DMS53 (cell line): ENCODE measurements around the gene CNOT3.
"Not testable (repeated sequence)": the region's sequence is repeated elsewhere in the genome, so short reads cannot be mapped to it uniquely, and the experiment has no call there.

Experiments
- DNase-seq: peaks from one replicate; lab custom pipeline; 2025; lab: John Stamatoyannopoulos, UW

The CNOT3 gene

GRCh38 chr19:54169149-54169740 lies 31.7 kb downstream of the CNOT3 start:
- no peak for DNase-seq

- not testable (repeated sequence) for DNase-seq
These were observed 34.3 kb downstream of the CNOT3 start for GRCh38 chr19:54171736-54172431.

GRCh38 chr19:54172471-54173358 lies 35.2 kb downstream of the CNOT3 start, which contains the start of gene TMC4:
Gene TMC4, minus strand, starts transcription at chr19:54173160. Its CDS starts 43 bp downstream, at chr19:54173117.
- DNase-seq = peak; percentile 97

GRCh38 chr19:54173359-54173699 lies 35.8 kb downstream of the CNOT3 start:
- DNase-seq = no peak

GRCh38 chr19:54173951-54174834 lies 36.6 kb downstream of the CNOT3 start:
- no peak for DNase-seq

GRCh38 chr19:54178581-54179261 lies 41.2 kb downstream of the CNOT3 start:
- peak; percentile 50 for DNase-seq

GRCh38 chr19:54179262-54179852 lies 41.8 kb downstream of the CNOT3 start:
- DNase-seq = no peak

- peak; percentile 67 for DNase-seq
These were observed 42.4 kb downstream of the CNOT3 start for GRCh38 chr19:54179921-54180461.

GRCh38 chr19:54180691-54181091 lies 43.1 kb downstream of the CNOT3 start:
- DNase-seq = no peak

GRCh38 chr19:54181894-54182293 lies 44.3 kb downstream of the CNOT3 start:
- not testable (repeated sequence) for DNase-seq

GRCh38 chr19:54183431-54183830 lies 45.9 kb downstream of the CNOT3 start:
- no peak for DNase-seq

- no peak for DNase-seq
These were observed 48.8 kb downstream of the CNOT3 start for GRCh38 chr19:54186351-54186750.

GRCh38 chr19:54186934-54187381 lies 49.4 kb downstream of the CNOT3 start:
- no peak for DNase-seq

GRCh38 chr19:54188215-54188871 lies 50.8 kb downstream of the CNOT3 start:
- DNase-seq = no peak

GRCh38 chr19:54189145-54189734 lies 51.7 kb downstream of the CNOT3 start, which contains the start of gene MBOAT7:
Gene MBOAT7, minus strand, starts transcription at chr19:54189580. Its CDS starts 1,072 bp downstream, at chr19:54188508.
- no peak for DNase-seq

GRCh38 chr19:54189735-54190502 lies 52.4 kb downstream of the CNOT3 start:
- DNase-seq = peak; percentile 100

GRCh38 chr19:54190503-54191010 lies 53.0 kb downstream of the CNOT3 start:
- DNase-seq = peak; percentile 99
